Fibroblast of lung (primary cell): Measurements from ENCODE around the gene ANO3. TPM values are rescaled to one million over a fixed set of nuclear protein-coding genes. Genes with fewer than 3 reads are reported as not detected.

Experiments
- DNase-seq, 2 donors: peaks; one replicate each; pipeline versions ENCODE4 v3.0.0 to v3.0.0-alpha.2; 2010; ENCODE audit warnings: low read depth in 2 of 2
- H2AFZ ChIP-seq: 2 replicates; pipeline ENCODE4 v1.5.1; 2012; ENCODE audit warnings: low read length, control low read depth, inconsistent platforms
- H3K27ac ChIP-seq: 2 replicates; pipeline ENCODE4 v1.5.1; 2011; ENCODE audit warnings: low read length, control low read depth; ENCODE audit not compliant: insufficient read depth
- H3K27me3 ChIP-seq: 2 replicates; pipeline ENCODE4 v1.5.1; 2011; ENCODE audit warnings: mild to moderate bottlenecking, low read length; ENCODE audit not compliant: control insufficient read depth, insufficient read depth
- H3K36me3 ChIP-seq: 2 replicates; pipeline ENCODE4 v1.5.1; 2011; ENCODE audit warnings: low read length; ENCODE audit not compliant: control insufficient read depth, insufficient read depth
- H3K4me1 ChIP-seq: 2 replicates; pipeline ENCODE4 v1.5.1; 2011; ENCODE audit warnings: low read length; ENCODE audit not compliant: control insufficient read depth, insufficient read depth; ENCODE audit errors: extremely low read depth
- H3K4me2 ChIP-seq: 2 replicates; pipeline ENCODE4 v1.5.1; 2011; ENCODE audit warnings: low read length, control low read depth; ENCODE audit not compliant: insufficient read depth; ENCODE audit errors: extremely low read depth
- H3K4me3 ChIP-seq, 4 experiments: fragments of 200-600 bp in 1 of 4; sonication (generic) in 1 of 4; replicated peaks in 1 of 4; 2 replicates each; pipeline ENCODE4 v1.5.1; 2011 to 2016; ENCODE audit warnings: low read length in 4 of 4, low read depth in 3 of 4, mild to moderate bottlenecking in 3 of 4, control low read depth in 2 of 4, inconsistent platforms in 1 of 4, mixed read lengths in 1 of 4; ENCODE audit not compliant: insufficient read depth in 1 of 4; ENCODE audit errors: control extremely low read depth in 1 of 4
- H3K79me2 ChIP-seq: 2 replicates; pipeline ENCODE4 v1.5.1; 2012; ENCODE audit warnings: mild to moderate bottlenecking, low read length, inconsistent platforms; ENCODE audit not compliant: control insufficient read depth, insufficient read depth
- H3K9ac ChIP-seq: 2 replicates; pipeline ENCODE4 v1.5.1; 2011; ENCODE audit warnings: mild to moderate bottlenecking, low read length, control low read depth; ENCODE audit not compliant: insufficient read depth
- H3K9me3 ChIP-seq: 2 replicates; pipeline ENCODE4 v1.5.1; 2012; ENCODE audit warnings: low read depth, low read length; ENCODE audit not compliant: control insufficient read depth, insufficient read depth
- H4K20me1 ChIP-seq: 2 replicates; pipeline ENCODE4 v1.5.1; 2011; ENCODE audit warnings: low read length; ENCODE audit not compliant: control insufficient read depth, insufficient read depth; ENCODE audit errors: extremely low read depth
- EZH2 ChIP-seq: IDR thresholded peaks from 2 replicates; pipeline ENCODE4 v1.5.1; 2012; ENCODE audit warnings: low read length, control low read depth, mild to moderate bottlenecking; ENCODE audit errors: missing control alignments
- polyA plus RNA-seq, 2 donors: library from polyadenylated mRNA; depleted of rRNA in 1 of 2; stranded (reverse) in 1 of 2; unstranded in 1 of 2; fragments of >200 nt; gene quantifications; 2 replicates each; pipeline ENCODE4 v1.2.1, GENCODE V29; 2011 to 2012; ENCODE audit warnings: missing spikeins in 1 of 2
- total RNA-seq: library from RNA; depleted of rRNA; stranded (reverse); fragments of >200 nt; gene quantifications from 2 replicates; pipeline ENCODE4 v1.2.1, GENCODE V29; 2014
- TF ChIP-seq, protein P1 (sequence below), 2 donors: IDR thresholded peaks in 1 of 2; conservative IDR thresholded peaks in 1 of 2; 1 replicate in 1 of 2; 2 replicates in 1 of 2; pipeline ENCODE4 v1.5.1; 2011 to 2012; ENCODE audit warnings: low read length in 2 of 2, control low read depth in 1 of 2, inconsistent platforms in 1 of 2, low read depth in 1 of 2, mild to moderate bottlenecking in 1 of 2

Gene ANO3
- total and polyA plus RNA-seq, 2 donors (not counting 1 experiment from before 2014, with no cell fraction given) = 2.2 to 5.1 TPM

DNA sequence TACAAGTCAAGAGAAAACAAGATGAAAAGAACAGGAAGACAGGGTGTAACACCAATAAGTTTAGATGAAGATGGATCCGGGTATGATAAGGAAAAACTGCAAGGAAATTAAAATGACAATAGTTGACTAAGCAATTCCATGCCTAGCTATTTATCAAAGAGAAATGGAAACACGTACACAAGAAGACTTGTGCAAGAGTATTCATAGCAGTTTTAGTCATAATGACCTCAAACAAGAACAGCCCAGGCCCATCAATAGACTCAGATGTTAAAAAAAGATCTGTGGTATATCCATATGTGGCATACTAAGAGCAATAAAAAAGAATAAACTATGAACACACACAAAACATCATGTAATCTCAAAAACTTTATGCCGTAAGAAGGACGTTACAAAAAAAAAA, 356.8 kb downstream of the ANO3 start:
- no peak overlapping the region for H3K4me2 ChIP-seq
- no peak for TF ChIP-seq EZH2
- TF ChIP-seq, protein P1, sequence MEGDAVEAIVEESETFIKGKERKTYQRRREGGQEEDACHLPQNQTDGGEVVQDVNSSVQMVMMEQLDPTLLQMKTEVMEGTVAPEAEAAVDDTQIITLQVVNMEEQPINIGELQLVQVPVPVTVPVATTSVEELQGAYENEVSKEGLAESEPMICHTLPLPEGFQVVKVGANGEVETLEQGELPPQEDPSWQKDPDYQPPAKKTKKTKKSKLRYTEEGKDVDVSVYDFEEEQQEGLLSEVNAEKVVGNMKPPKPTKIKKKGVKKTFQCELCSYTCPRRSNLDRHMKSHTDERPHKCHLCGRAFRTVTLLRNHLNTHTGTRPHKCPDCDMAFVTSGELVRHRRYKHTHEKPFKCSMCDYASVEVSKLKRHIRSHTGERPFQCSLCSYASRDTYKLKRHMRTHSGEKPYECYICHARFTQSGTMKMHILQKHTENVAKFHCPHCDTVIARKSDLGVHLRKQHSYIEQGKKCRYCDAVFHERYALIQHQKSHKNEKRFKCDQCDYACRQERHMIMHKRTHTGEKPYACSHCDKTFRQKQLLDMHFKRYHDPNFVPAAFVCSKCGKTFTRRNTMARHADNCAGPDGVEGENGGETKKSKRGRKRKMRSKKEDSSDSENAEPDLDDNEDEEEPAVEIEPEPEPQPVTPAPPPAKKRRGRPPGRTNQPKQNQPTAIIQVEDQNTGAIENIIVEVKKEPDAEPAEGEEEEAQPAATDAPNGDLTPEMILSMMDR (conservative IDR thresholded peaks at IDR 0.05 in 1 of 2, IDR thresholded peaks at IDR 0.05 in 1 of 2; ENCODE audit: low read depth in 1 of 2, low read length in 2 of 2) = no peak
- H3K27ac ChIP-seq = no peak overlapping the region
- no peak overlapping the region for H2AFZ ChIP-seq
- H3K27me3 ChIP-seq = no peaks in the 10 kb centered on the region
- H3K36me3 ChIP-seq = no peaks in the 10 kb centered on the region
- no peaks in the 10 kb centered on the region for H3K4me1 ChIP-seq
- no peak overlapping the region for H3K9ac ChIP-seq
- no peaks in the 10 kb centered on the region for H3K79me2 ChIP-seq
- peak in 1 of 2 donors; percentile 49 for DNase-seq
- no peak overlapping the region for H3K4me3 ChIP-seq
- H4K20me1 ChIP-seq = no peaks in the 10 kb centered on the region
- no peaks in the 10 kb centered on the region for H3K9me3 ChIP-seq

DNA sequence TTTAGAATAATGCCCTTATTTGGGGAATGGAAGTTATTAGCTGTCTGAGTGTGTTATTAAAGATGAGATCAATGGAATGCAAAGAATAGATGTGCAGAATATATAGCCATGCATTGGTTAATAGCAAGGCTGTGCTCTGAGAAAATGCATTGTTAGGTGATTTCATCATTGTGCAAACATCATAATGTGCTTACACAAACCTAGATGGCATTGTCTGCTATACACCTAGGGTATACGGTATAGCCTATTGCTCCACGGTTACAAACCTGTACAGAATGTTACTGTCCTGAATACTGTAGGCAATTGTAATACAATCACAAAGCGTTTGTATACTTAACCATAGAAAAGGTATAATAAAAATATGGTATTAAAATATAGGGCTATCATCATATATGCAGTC, 364.4 kb downstream of the ANO3 start:
- no peaks in the 10 kb centered on the region for H3K36me3 ChIP-seq
- no peak for TF ChIP-seq EZH2
- TF ChIP-seq, protein P1 (conservative IDR thresholded peaks at IDR 0.05 in 1 of 2, IDR thresholded peaks at IDR 0.05 in 1 of 2; ENCODE audit: low read depth in 1 of 2, low read length in 2 of 2) = no peak
- H4K20me1 ChIP-seq = no peaks in the 10 kb centered on the region
- no peak for DNase-seq
- H3K4me1 ChIP-seq = no peaks in the 10 kb centered on the region
- H3K27ac ChIP-seq = no peak overlapping the region
- H3K9ac ChIP-seq = no peak overlapping the region
- no peaks in the 10 kb centered on the region for H3K9me3 ChIP-seq
- H3K4me3 ChIP-seq = no peak overlapping the region
- no peaks in the 10 kb centered on the region for H3K27me3 ChIP-seq
- H2AFZ ChIP-seq = no peak overlapping the region
- no peaks in the 10 kb centered on the region for H3K79me2 ChIP-seq
- H3K4me2 ChIP-seq = no peak overlapping the region

DNA sequence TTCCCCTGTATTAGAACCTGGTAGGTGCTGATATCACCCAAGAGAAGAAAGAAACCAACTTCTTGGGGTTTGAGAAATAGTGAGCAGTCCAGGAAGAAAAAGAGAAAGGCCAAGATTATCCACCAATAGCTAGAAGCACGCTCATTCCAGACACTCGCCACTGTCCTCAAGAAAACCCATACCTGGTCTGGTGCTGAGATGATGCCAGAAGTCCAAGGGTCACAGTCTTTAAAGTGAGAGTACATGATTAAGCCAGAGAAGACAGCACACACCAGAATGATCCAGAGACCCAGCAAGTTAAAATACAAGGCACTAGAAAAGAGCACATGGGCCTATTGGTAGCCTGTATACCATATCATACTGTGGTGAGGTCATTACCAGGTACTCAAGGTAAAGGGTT, 366.3 kb downstream of the ANO3 start:
- TF ChIP-seq, protein P1 (conservative IDR thresholded peaks at IDR 0.05 in 1 of 2, IDR thresholded peaks at IDR 0.05 in 1 of 2; ENCODE audit: low read depth in 1 of 2, low read length in 2 of 2) = no peak
- no peak for TF ChIP-seq EZH2
- H3K79me2 ChIP-seq = no peaks in the 10 kb centered on the region
- H3K4me3 ChIP-seq = no peak overlapping the region
- H3K4me2 ChIP-seq = no peak overlapping the region
- H3K27ac ChIP-seq = no peak overlapping the region
- no peak overlapping the region for H3K9ac ChIP-seq
- no peaks in the 10 kb centered on the region for H3K4me1 ChIP-seq
- no peaks in the 10 kb centered on the region for H3K27me3 ChIP-seq
- no peaks in the 10 kb centered on the region for H3K9me3 ChIP-seq
- no peak for DNase-seq
- no peaks in the 10 kb centered on the region for H4K20me1 ChIP-seq
- no peak overlapping the region for H2AFZ ChIP-seq
- no peaks in the 10 kb centered on the region for H3K36me3 ChIP-seq
